Measurements from ENCODE around the gene MB.

GRCh38 chr22:35630387-35630793 lies 13.3 kb upstream of the MB start:
- no peak for TF ChIP-seq GATA2 (IDR thresholded peaks at IDR 0.05; ENCODE audit: low read depth, low read length)
- TF ChIP-seq GATA3 (IDR thresholded peaks at IDR 0.05; ENCODE audit: low read depth, low read length) = no peak

All from SH-SY5Y (cell line).